Osteocyte (in vitro differentiated cells): ENCODE data around the gene REXO4. TPM values are rescaled to one million over a fixed set of nuclear protein-coding genes. Genes with fewer than 3 reads are reported as not detected.

Experiments
- DNase-seq: peaks from one replicate; pipeline ENCODE4 v3.0.0; 2021; ENCODE audit warnings: mixed read lengths; ENCODE audit not compliant: unreplicated experiment; ENCODE audit errors: extremely low spot score
- H3K27ac Mint-ChIP-seq: one replicate; pipeline ENCODE4 v1.8.0; 2021; ENCODE audit warnings: mild to moderate bottlenecking, mixed read lengths; ENCODE audit not compliant: unreplicated experiment
- H3K27me3 Mint-ChIP-seq: one replicate; pipeline ENCODE4 v1.8.0; 2021; ENCODE audit warnings: mixed read lengths; ENCODE audit not compliant: unreplicated experiment
- H3K36me3 Mint-ChIP-seq: one replicate; pipeline ENCODE4 v1.8.0; 2021; ENCODE audit warnings: mixed read lengths; ENCODE audit not compliant: unreplicated experiment
- H3K4me1 Mint-ChIP-seq: one replicate; pipeline ENCODE4 v1.8.0; 2021; ENCODE audit warnings: mixed read lengths; ENCODE audit not compliant: unreplicated experiment
- H3K4me3 Mint-ChIP-seq: one replicate; pipeline ENCODE4 v1.8.0; 2021; ENCODE audit warnings: mild to moderate bottlenecking, moderate library complexity, mixed read lengths; ENCODE audit not compliant: unreplicated experiment
- H3K9me3 Mint-ChIP-seq: one replicate; pipeline ENCODE4 v1.8.0; 2021; ENCODE audit warnings: mixed read lengths; ENCODE audit not compliant: unreplicated experiment
- CTCF ChIP-seq: fragments of 200-600 bp; sonication (generic); IDR thresholded peaks from 2 replicates; pipeline ENCODE4 v1.5.0; 2021; ENCODE audit warnings: antibody characterized with exemption, mild to moderate bottlenecking, moderate library complexity
- total RNA-seq: library from RNA; stranded (reverse); gene quantifications from 2 replicates; pipeline ENCODE4 v1.2.1, GENCODE V29; 2021

Gene REXO4
- total RNA-seq, 1 donor from 2014 or later = 22.2 TPM

DNA sequence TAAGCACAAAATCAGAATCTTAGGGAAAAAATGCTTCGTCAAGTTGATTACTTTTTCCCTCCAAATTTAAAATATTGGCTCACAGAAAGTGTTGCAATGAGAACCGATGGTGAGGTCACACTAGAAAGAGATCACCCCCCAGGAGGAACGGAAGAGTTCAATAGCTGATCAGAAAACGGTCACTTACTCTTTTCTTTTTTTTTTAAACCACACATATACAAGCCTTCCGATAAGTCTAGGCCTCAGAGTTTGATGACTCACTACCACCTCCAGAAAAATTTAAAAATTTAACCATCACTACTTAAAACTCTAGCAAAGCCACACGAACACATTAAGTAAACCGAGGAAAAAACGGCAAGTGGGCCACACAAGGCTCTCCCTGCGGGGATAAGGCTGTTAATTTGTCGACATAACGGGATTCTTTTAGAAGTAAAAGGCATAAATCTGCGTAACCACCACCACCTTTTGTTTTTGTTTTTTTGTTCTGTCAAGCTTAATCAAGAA, 43.1 kb downstream of the REXO4 start:
- H3K4me3 Mint-ChIP-seq = peak overlapping the region; percentile 94
- H3K4me1 Mint-ChIP-seq = peaks cover 44% of the 10 kb centered on the region
- peak overlapping the region; percentile 97 for H3K27ac Mint-ChIP-seq
- no peaks in the 10 kb centered on the region for H3K9me3 Mint-ChIP-seq
- DNase-seq = no peak
- peaks cover 9% of the 10 kb centered on the region for H3K36me3 Mint-ChIP-seq
- no peak for TF ChIP-seq CTCF
- no peaks in the 10 kb centered on the region for H3K27me3 Mint-ChIP-seq

GRCh38 chr9:133372144-133372543, 45.7 kb downstream of the REXO4 start:
- Mint-ChIP-seq H3K9me3 (no peaks in the 10 kb centered on the region), H3K27me3 (no peaks in the 10 kb centered on the region), H3K27ac (no peak overlapping the region), H3K4me1 (peaks cover 56% of the 10 kb centered on the region), H3K4me3 (no peak overlapping the region), H3K36me3 (peaks cover 12% of the 10 kb centered on the region)
- TF ChIP-seq CTCF = no peak
- no peak for DNase-seq

DNA sequence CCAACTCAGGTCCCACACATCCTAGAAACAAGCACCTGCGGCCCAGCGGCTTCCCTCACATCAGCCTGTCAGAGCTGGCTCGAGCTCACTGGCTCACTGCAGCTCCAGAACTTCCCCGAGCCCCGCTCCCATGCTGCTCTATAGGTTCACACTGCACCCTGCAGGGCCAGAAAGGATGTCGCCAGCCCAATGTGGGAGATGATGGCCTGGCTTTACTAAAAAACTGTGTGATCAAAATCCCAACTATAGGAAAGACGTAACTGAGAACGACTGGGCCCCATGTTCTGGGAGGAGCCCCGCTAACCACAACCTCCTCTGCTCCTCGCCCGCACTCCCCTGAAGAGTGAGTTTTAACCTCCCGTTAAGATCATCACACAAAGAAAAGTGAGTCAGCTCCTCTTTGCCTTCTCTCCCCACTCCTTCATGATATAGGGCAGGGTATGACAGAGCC, 46.5 kb downstream of the REXO4 start:
- peaks cover 55% of the 10 kb centered on the region for H3K4me1 Mint-ChIP-seq
- H3K4me3 Mint-ChIP-seq = no peak overlapping the region
- H3K9me3 Mint-ChIP-seq = no peaks in the 10 kb centered on the region
- no peak for TF ChIP-seq CTCF
- H3K36me3 Mint-ChIP-seq = peaks cover 13% of the 10 kb centered on the region
- no peaks in the 10 kb centered on the region for H3K27me3 Mint-ChIP-seq
- DNase-seq = no peak
- peak overlapping the region; percentile 78 for H3K27ac Mint-ChIP-seq

- H3K36me3 Mint-ChIP-seq = peaks cover 19% of the 10 kb centered on the region
- peaks cover 55% of the 10 kb centered on the region for H3K4me1 Mint-ChIP-seq
- H3K27ac Mint-ChIP-seq = no peak overlapping the region
- H3K27me3 Mint-ChIP-seq = no peaks in the 10 kb centered on the region
- no peak for DNase-seq
- H3K9me3 Mint-ChIP-seq = no peaks in the 10 kb centered on the region
- TF ChIP-seq CTCF = no peak
- no peak overlapping the region for H3K4me3 Mint-ChIP-seq
These were observed 47.1 kb downstream of the REXO4 start for GRCh38 chr9:133370685-133371084.

DNA sequence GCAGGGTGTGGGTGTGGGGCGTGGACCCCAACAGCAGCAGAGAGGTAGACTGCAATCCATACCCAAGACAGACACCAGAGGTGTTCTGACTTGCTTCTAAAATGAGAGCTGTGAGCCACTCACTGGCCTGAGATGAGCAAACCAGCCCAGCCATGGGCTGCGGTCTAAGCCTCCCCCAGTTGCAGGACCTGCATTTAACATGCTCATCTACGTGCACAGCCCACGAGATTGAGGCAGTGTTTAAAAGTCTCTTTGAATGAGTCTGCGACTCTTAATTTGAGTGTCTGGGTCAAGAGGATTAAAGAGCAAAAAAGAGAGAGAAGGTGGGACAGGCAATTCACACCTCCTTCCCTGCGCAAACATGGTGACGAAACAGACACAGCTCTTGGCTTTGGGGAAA, 47.9 kb downstream of the REXO4 start:
- TF ChIP-seq CTCF = no peak
- Mint-ChIP-seq H3K27me3 (no peaks in the 10 kb centered on the region), H3K36me3 (peaks cover 24% of the 10 kb centered on the region), H3K9me3 (no peaks in the 10 kb centered on the region), H3K4me3 (no peak overlapping the region), H3K27ac (peak overlapping the region; percentile 19), H3K4me1 (peaks cover 54% of the 10 kb centered on the region)
- DNase-seq = no peak
